ENCODE data around the gene XDH.

XDH gene

GRCh38 chr2:31390324-31390723 lies 24.2 kb downstream of the XDH start:
- DNase-seq (ENCODE audit: low spot score in 2 of 2): no peak
- peaks cover 34% of the 10 kb centered on the region for H3K27me3 Mint-ChIP-seq
- H3K4me3 Mint-ChIP-seq: no peak overlapping the region
- no peak for ATAC-seq (replicated peaks; ENCODE audit: extremely low read depth, poor library complexity, severe bottlenecking)
- H3K9me3 Mint-ChIP-seq: no peaks in the 10 kb centered on the region
- H3K4me1 Mint-ChIP-seq: no peaks in the 10 kb centered on the region
- no peak overlapping the region for H3K27ac Mint-ChIP-seq (ENCODE audit: low read depth)
- H3K36me3 Mint-ChIP-seq (ENCODE audit: insufficient read depth): peaks cover 1% of the 10 kb centered on the region

- Mint-ChIP-seq H3K9me3 (no peaks in the 10 kb centered on the region), H3K4me1 (no peaks in the 10 kb centered on the region), H3K4me3 (no peak overlapping the region), H3K36me3 (ENCODE audit: insufficient read depth) (peaks cover 3% of the 10 kb centered on the region), H3K27ac (ENCODE audit: low read depth) (no peak overlapping the region), H3K27me3 (peaks cover 18% of the 10 kb centered on the region)
- ATAC-seq (replicated peaks; ENCODE audit: extremely low read depth, poor library complexity, severe bottlenecking) (no peak), DNase-seq (ENCODE audit: low spot score in 2 of 2) (no peak)
Observed at GRCh38 chr2:31388736-31389135, 25.8 kb downstream of the XDH start.

GRCh38 chr2:31387850-31388249 lies 26.7 kb downstream of the XDH start:
- Mint-ChIP-seq H3K4me1 (no peaks in the 10 kb centered on the region), H3K9me3 (no peaks in the 10 kb centered on the region), H3K36me3 (ENCODE audit: insufficient read depth) (peaks cover 3% of the 10 kb centered on the region), H3K4me3 (no peak overlapping the region), H3K27ac (ENCODE audit: low read depth) (no peak overlapping the region), H3K27me3 (peaks cover 9% of the 10 kb centered on the region)
- no peak for DNase-seq (ENCODE audit: low spot score in 2 of 2)
- ATAC-seq (replicated peaks; ENCODE audit: extremely low read depth, poor library complexity, severe bottlenecking): no peak

GRCh38 chr2:31386648-31387047 lies 27.9 kb downstream of the XDH start:
- Mint-ChIP-seq H3K36me3 (ENCODE audit: insufficient read depth) (peaks cover 3% of the 10 kb centered on the region), H3K27me3 (peaks cover 9% of the 10 kb centered on the region), H3K4me3 (no peak overlapping the region), H3K4me1 (no peaks in the 10 kb centered on the region), H3K27ac (ENCODE audit: low read depth) (no peak overlapping the region), H3K9me3 (no peaks in the 10 kb centered on the region)
- DNase-seq (ENCODE audit: low spot score in 2 of 2) (no peak), ATAC-seq (replicated peaks; ENCODE audit: extremely low read depth, poor library complexity, severe bottlenecking) (no peak)

GRCh38 chr2:31386172-31386571 lies 28.4 kb downstream of the XDH start:
- H3K27ac Mint-ChIP-seq (ENCODE audit: low read depth): no peak overlapping the region
- no peak overlapping the region for H3K4me3 Mint-ChIP-seq
- peaks cover 9% of the 10 kb centered on the region for H3K27me3 Mint-ChIP-seq
- DNase-seq (ENCODE audit: low spot score in 2 of 2): no peak
- ATAC-seq (replicated peaks; ENCODE audit: extremely low read depth, poor library complexity, severe bottlenecking): no peak
- no peaks in the 10 kb centered on the region for H3K4me1 Mint-ChIP-seq
- peaks cover 3% of the 10 kb centered on the region for H3K36me3 Mint-ChIP-seq (ENCODE audit: insufficient read depth)
- no peaks in the 10 kb centered on the region for H3K9me3 Mint-ChIP-seq

- no peaks in the 10 kb centered on the region for H3K9me3 Mint-ChIP-seq
- no peak overlapping the region for H3K4me3 Mint-ChIP-seq
- no peak overlapping the region for H3K27ac Mint-ChIP-seq (ENCODE audit: low read depth)
- peaks cover 2% of the 10 kb centered on the region for H3K36me3 Mint-ChIP-seq (ENCODE audit: insufficient read depth)
- H3K4me1 Mint-ChIP-seq: no peaks in the 10 kb centered on the region
- no peak for ATAC-seq (replicated peaks; ENCODE audit: extremely low read depth, poor library complexity, severe bottlenecking)
- H3K27me3 Mint-ChIP-seq: peaks cover 9% of the 10 kb centered on the region
- DNase-seq (ENCODE audit: low spot score in 2 of 2): no peak
Observed at GRCh38 chr2:31384771-31385276, 29.7 kb downstream of the XDH start.

GRCh38 chr2:31384351-31384750 lies 30.2 kb downstream of the XDH start:
- Mint-ChIP-seq H3K4me1 (no peaks in the 10 kb centered on the region), H3K4me3 (no peak overlapping the region), H3K27ac (ENCODE audit: low read depth) (no peak overlapping the region), H3K27me3 (peaks cover 9% of the 10 kb centered on the region), H3K36me3 (ENCODE audit: insufficient read depth) (peaks cover 2% of the 10 kb centered on the region), H3K9me3 (no peaks in the 10 kb centered on the region)
- ATAC-seq (replicated peaks; ENCODE audit: extremely low read depth, poor library complexity, severe bottlenecking) (no peak), DNase-seq (ENCODE audit: low spot score in 2 of 2) (no peak)

- no peaks in the 10 kb centered on the region for H3K9me3 Mint-ChIP-seq
- peaks cover 2% of the 10 kb centered on the region for H3K36me3 Mint-ChIP-seq (ENCODE audit: insufficient read depth)
- ATAC-seq (replicated peaks; ENCODE audit: extremely low read depth, poor library complexity, severe bottlenecking): no peak
- DNase-seq (ENCODE audit: low spot score in 2 of 2): no peak
- peaks cover 5% of the 10 kb centered on the region for H3K27me3 Mint-ChIP-seq
- no peak overlapping the region for H3K27ac Mint-ChIP-seq (ENCODE audit: low read depth)
- H3K4me3 Mint-ChIP-seq: no peak overlapping the region
- no peaks in the 10 kb centered on the region for H3K4me1 Mint-ChIP-seq
Observed at GRCh38 chr2:31383471-31384153, 30.9 kb downstream of the XDH start.

GRCh38 chr2:31382452-31383120 lies 32.0 kb downstream of the XDH start:
- DNase-seq (ENCODE audit: low spot score in 2 of 2): no peak
- no peaks in the 10 kb centered on the region for H3K9me3 Mint-ChIP-seq
- ATAC-seq (replicated peaks; ENCODE audit: extremely low read depth, poor library complexity, severe bottlenecking): no peak
- H3K4me1 Mint-ChIP-seq: no peaks in the 10 kb centered on the region
- no peaks in the 10 kb centered on the region for H3K27me3 Mint-ChIP-seq
- peaks cover 2% of the 10 kb centered on the region for H3K36me3 Mint-ChIP-seq (ENCODE audit: insufficient read depth)
- H3K27ac Mint-ChIP-seq (ENCODE audit: low read depth): no peak overlapping the region
- H3K4me3 Mint-ChIP-seq: no peak overlapping the region

- H3K27ac Mint-ChIP-seq (ENCODE audit: low read depth): no peak overlapping the region
- no peaks in the 10 kb centered on the region for H3K9me3 Mint-ChIP-seq
- H3K27me3 Mint-ChIP-seq: no peaks in the 10 kb centered on the region
- H3K36me3 Mint-ChIP-seq (ENCODE audit: insufficient read depth): peaks cover 2% of the 10 kb centered on the region
- ATAC-seq (replicated peaks; ENCODE audit: extremely low read depth, poor library complexity, severe bottlenecking) (no peak), DNase-seq (ENCODE audit: low spot score in 2 of 2) (no peak)
- no peak overlapping the region for H3K4me3 Mint-ChIP-seq
- H3K4me1 Mint-ChIP-seq: no peaks in the 10 kb centered on the region
Observed at GRCh38 chr2:31381601-31382000, 32.9 kb downstream of the XDH start.

- ATAC-seq (replicated peaks; ENCODE audit: extremely low read depth, poor library complexity, severe bottlenecking): no peak
- no peak for DNase-seq (ENCODE audit: low spot score in 2 of 2)
- Mint-ChIP-seq H3K4me3 (no peak overlapping the region), H3K27me3 (no peaks in the 10 kb centered on the region), H3K36me3 (ENCODE audit: insufficient read depth) (peaks cover 2% of the 10 kb centered on the region), H3K9me3 (peaks cover 5% of the 10 kb centered on the region), H3K27ac (ENCODE audit: low read depth) (no peak overlapping the region), H3K4me1 (no peaks in the 10 kb centered on the region)
Observed at GRCh38 chr2:31380243-31380642, 34.3 kb downstream of the XDH start.

GRCh38 chr2:31379747-31380146 lies 34.8 kb downstream of the XDH start:
- Mint-ChIP-seq H3K27me3 (no peaks in the 10 kb centered on the region), H3K27ac (ENCODE audit: low read depth) (no peak overlapping the region), H3K9me3 (peaks cover 5% of the 10 kb centered on the region), H3K4me1 (no peaks in the 10 kb centered on the region), H3K4me3 (no peak overlapping the region), H3K36me3 (ENCODE audit: insufficient read depth) (peaks cover 2% of the 10 kb centered on the region)
- no peak for ATAC-seq (replicated peaks; ENCODE audit: extremely low read depth, poor library complexity, severe bottlenecking)
- no peak for DNase-seq (ENCODE audit: low spot score in 2 of 2)

GRCh38 chr2:31378791-31379501 lies 35.6 kb downstream of the XDH start:
- H3K36me3 Mint-ChIP-seq (ENCODE audit: insufficient read depth): no peaks in the 10 kb centered on the region
- no peak overlapping the region for H3K27ac Mint-ChIP-seq (ENCODE audit: low read depth)
- no peak overlapping the region for H3K4me3 Mint-ChIP-seq
- DNase-seq (ENCODE audit: low spot score in 2 of 2): no peak
- no peak for ATAC-seq (replicated peaks; ENCODE audit: extremely low read depth, poor library complexity, severe bottlenecking)
- no peaks in the 10 kb centered on the region for H3K27me3 Mint-ChIP-seq
- H3K4me1 Mint-ChIP-seq: no peaks in the 10 kb centered on the region
- H3K9me3 Mint-ChIP-seq: peaks cover 5% of the 10 kb centered on the region
